ENCODE data around the gene SCRN3. TPM values are rescaled to one million over a fixed set of nuclear protein-coding genes. Genes with fewer than 3 reads are reported as not detected.

SCRN3 gene
- total and polyA plus RNA-seq, 8 donors: 4.3 to 39.7 (median 14.5) TPM

GRCh38 chr2:174364628-174365027, 30.9 kb upstream of the SCRN3 start:
- intact Hi-C loops (cut with DNase I; ENCODE audit: low total_unique reads): no loop called here
- Histone ChIP-seq H3K27ac (no peak overlapping the region), H3K4me1 (no peaks in the 10 kb centered on the region), H3K27me3 (no peaks in the 10 kb centered on the region), H3K9me3 (peaks cover 0 to 15% (median 5%) of the 10 kb centered on the region in 4 donors), H3K4me3 (no peak overlapping the region), H3K36me3 (peaks cover 6 to 85% (median 72%) of the 10 kb centered on the region in 4 donors)
- no peak for TF ChIP-seq POLR2A (IDR thresholded peaks at IDR 0.05)
- no peak for TF ChIP-seq EP300 (IDR thresholded peaks at IDR 0.05)
- no peak for TF ChIP-seq CTCF (IDR thresholded peaks at IDR 0.05)
- no peak for TF ChIP-seq POLR2AphosphoS5 (IDR thresholded peaks at IDR 0.05)
- WGBS, 5 donors: 92 to 100% (median 97%) methylated on average over 2 of the region's 2 CpGs
- DNase-seq: no peak

- Histone ChIP-seq H3K4me1 (no peaks in the 10 kb centered on the region), H3K36me3 (peaks cover 12 to 86% (median 76%) of the 10 kb centered on the region in 4 donors), H3K27ac (no peak overlapping the region), H3K27me3 (no peaks in the 10 kb centered on the region), H3K4me3 (no peak overlapping the region), H3K9me3 (peaks cover 0 to 15% (median 5%) of the 10 kb centered on the region in 4 donors)
- DNase-seq: no peak
- WGBS, 5 donors: 70 to 91% (median 77%) methylated on average over 2 of the region's 2 CpGs
- TF ChIP-seq EP300 (IDR thresholded peaks at IDR 0.05): no peak
- TF ChIP-seq POLR2A (IDR thresholded peaks at IDR 0.05): no peak
- TF ChIP-seq POLR2AphosphoS5 (IDR thresholded peaks at IDR 0.05): no peak
- no peak for TF ChIP-seq CTCF (IDR thresholded peaks at IDR 0.05)
- intact Hi-C loops (cut with DNase I; ENCODE audit: low total_unique reads): no loop called here
Measured at GRCh38 chr2:174365571-174365970, 30.0 kb upstream of the SCRN3 start.

GRCh38 chr2:174368691-174369090, 26.8 kb upstream of the SCRN3 start:
- TF ChIP-seq POLR2A (IDR thresholded peaks at IDR 0.05) (no peak), POLR2AphosphoS5 (IDR thresholded peaks at IDR 0.05) (no peak)
- Histone ChIP-seq H3K36me3 (peaks cover 12 to 97% (median 78%) of the 10 kb centered on the region in 4 donors), H3K27ac (no peak overlapping the region), H3K9me3 (peaks cover 0 to 10% (median 5%) of the 10 kb centered on the region in 4 donors), H3K4me3 (no peak overlapping the region), H3K4me1 (no peaks in the 10 kb centered on the region), H3K27me3 (no peaks in the 10 kb centered on the region)
- intact Hi-C loops (cut with DNase I; ENCODE audit: low total_unique reads): no loop called here
- 74 to 94% (median 90%) methylated on average over 1 of the region's 1 CpG for WGBS, 5 donors
- DNase-seq: no peak

GRCh38 chr2:174376967-174377366, 18.6 kb upstream of the SCRN3 start:
- Histone ChIP-seq H3K36me3 (peaks cover 44 to 99% (median 95%) of the 10 kb centered on the region in 4 donors), H3K27ac (no peak overlapping the region), H3K4me1 (no peaks in the 10 kb centered on the region), H3K9me3 (no peaks in the 10 kb centered on the region), H3K4me3 (no peak overlapping the region), H3K27me3 (no peaks in the 10 kb centered on the region)
- intact Hi-C loops (cut with DNase I; ENCODE audit: low total_unique reads): no loop called here
- 51 to 75% (median 69%) methylated on average over 2 of the region's 2 CpGs for WGBS, 5 donors
- DNase-seq: no peak
- TF ChIP-seq POLR2AphosphoS5 (IDR thresholded peaks at IDR 0.05) (no peak), CTCF (IDR thresholded peaks at IDR 0.05) (no peak), POLR2A (IDR thresholded peaks at IDR 0.05) (no peak), EP300 (IDR thresholded peaks at IDR 0.05) (no peak)

- peaks cover 19 to 95% (median 83%) of the 10 kb centered on the region in 4 donors for H3K36me3 ChIP-seq
Measured at GRCh38 chr2:174383796-174384195, 11.7 kb upstream of the SCRN3 start.

More at GRCh38 chr2:174383796-174384195, 11.7 kb upstream of the SCRN3 start:
- H3K9me3 ChIP-seq: no peaks in the 10 kb centered on the region
- H3K27ac ChIP-seq: no peak overlapping the region
- H3K4me3 ChIP-seq: no peak overlapping the region
- intact Hi-C loops (cut with DNase I; ENCODE audit: low total_unique reads): no loop called here
- peaks cover 0 to 10% (median 2%) of the 10 kb centered on the region in 4 donors for H3K4me1 ChIP-seq
- no peaks in the 10 kb centered on the region for H3K27me3 ChIP-seq
- TF ChIP-seq POLR2A (IDR thresholded peaks at IDR 0.05) (no peak), CTCF (IDR thresholded peaks at IDR 0.05) (no peak)
- DNase-seq: no peak
- 64 to 92% (median 87%) methylated on average over 1 of the region's 1 CpG for WGBS, 5 donors

All from stomach (tissue), 9 donors.